Ramos (cell line): Measurements from ENCODE around the gene INSC.
"Not testable (repeated sequence)": the region's sequence is repeated elsewhere in the genome, so short reads cannot be mapped to it uniquely, and the experiment has no call there.

Experiments
- in situ Hi-C: fragments of 300-500 bp; cut with MboI; formaldehyde crosslinking; loops from one replicate; pipeline ENCODE4 v1.14.3; 2022; ENCODE audit warnings: low sequenced_read_pairs; ENCODE audit not compliant: unreplicated experiment

INSC gene

GRCh38 chr11:15114501-15115475 is at the start of gene INSC:
INSC (plus strand) TSS chr11:15114923; CDS start chr11:15149175, 34,252 bp downstream.
- in situ Hi-C loops = no loop called here

- in situ Hi-C loops = not testable (repeated sequence)
Measured at GRCh38 chr11:15069751-15070150, 45.0 kb upstream of the INSC start.

GRCh38 chr11:15071556-15072255 is 43.0 kb upstream of the INSC start:
- in situ Hi-C loops = no loop called here

DNA sequence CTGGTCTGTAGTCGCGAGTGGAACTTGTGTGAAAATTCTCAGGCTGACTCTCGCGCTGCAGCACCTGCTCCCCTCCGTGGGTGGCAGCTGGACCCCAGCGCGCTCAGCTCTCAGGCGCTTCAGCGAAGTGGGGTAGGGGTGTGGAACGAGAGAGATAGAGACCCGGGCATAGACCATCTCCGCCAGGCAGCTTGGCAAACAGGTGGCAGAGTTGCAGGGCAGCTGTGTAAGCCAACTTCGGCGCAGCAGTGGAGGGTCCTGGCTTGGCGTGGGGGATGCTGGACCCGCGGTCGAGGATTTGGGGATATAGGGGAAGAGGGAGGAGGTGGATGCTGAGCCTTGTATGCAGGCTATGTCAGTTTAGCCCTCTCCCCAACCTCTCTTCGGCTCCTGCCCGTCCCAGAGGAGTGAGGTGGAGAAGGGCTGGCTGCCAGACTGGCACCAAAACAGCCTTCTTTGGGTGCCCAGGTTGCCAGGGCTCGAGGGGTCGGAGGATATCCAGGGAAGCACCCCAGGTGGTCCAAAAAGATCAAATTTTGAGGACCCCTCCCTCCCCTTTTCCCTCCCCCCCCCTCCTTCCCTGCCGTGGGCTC is 42.1 kb upstream of the INSC start:
- in situ Hi-C loops = no loop called here

GRCh38 chr11:15073361-15074205 is 41.1 kb upstream of the INSC start, which contains the start of gene CALCB:
CALCB (plus strand) TSS chr11:15073593; CDS start chr11:15074719, 1,126 bp downstream.
- in situ Hi-C loops = no loop called here

- in situ Hi-C loops = no loop called here
Measured at GRCh38 chr11:15074206-15075161, 40.2 kb upstream of the INSC start.

DNA sequence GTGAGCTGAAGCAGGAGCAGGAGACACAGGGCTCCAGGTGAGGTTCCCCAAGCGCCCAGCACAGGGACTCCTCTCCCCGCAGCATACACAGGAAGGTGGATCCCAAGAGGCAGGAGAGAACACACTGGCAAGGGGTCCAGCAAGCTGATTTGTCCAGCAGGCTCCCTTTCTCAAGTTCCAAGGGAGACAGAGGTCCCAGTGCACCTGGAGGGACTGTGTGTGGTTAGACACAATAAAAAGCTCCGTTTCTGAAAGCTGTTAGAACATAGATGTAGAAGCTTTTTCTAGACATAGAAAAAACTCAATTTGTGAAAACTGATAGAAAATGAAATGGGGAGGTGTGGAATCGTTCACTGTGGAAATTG is 39.6 kb upstream of the INSC start:
- in situ Hi-C loops = no loop called here

GRCh38 chr11:15091175-15091574 is 23.5 kb upstream of the INSC start:
- in situ Hi-C loops = no loop called here

- in situ Hi-C loops = no loop called here
Measured at GRCh38 chr11:15091625-15092024, 23.1 kb upstream of the INSC start.

DNA sequence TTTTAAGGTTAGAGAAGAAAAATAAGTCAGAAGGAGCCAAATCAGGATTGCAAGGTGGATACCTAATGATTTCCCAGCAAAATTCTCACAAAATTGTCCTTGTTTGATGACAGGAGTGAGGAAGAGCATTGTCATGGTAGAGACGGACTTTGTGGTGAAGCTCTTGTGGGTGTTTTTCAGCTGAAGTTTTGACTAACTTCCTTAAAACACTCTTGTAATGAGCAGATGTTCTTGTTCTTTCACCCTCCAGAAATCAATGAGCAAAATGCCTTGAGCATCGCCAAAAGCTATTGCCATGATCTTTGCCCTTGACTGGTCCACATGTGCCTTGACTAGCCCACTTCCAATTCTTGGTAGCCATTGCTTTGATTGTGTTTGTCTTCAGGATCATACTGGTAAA is 21.3 kb upstream of the INSC start:
- in situ Hi-C loops = no loop called here

GRCh38 chr11:15095736-15096228 is 18.9 kb upstream of the INSC start:
- in situ Hi-C loops = no loop called here

DNA sequence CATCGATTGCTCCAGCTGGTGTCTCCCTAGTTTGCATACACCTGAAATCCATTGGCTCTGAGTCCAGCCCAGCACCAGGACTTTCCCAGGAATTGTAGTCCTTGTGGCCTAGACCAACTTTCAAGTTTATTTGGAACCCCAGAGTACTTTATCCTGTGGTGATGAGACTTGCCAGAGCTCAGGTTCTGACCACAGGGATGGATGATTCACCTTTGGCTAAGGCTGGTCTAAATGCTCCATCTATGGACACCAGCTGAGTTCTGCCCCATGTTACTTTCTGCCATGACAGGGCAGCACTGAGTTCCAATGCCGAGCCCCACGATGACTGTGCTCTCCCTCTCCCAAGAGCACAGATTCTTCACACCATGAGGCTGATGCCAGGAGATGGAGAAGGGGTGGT is 17.3 kb upstream of the INSC start:
- in situ Hi-C loops = no loop called here

- in situ Hi-C loops = no loop called here
Measured at GRCh38 chr11:15099267-15099666, 15.5 kb upstream of the INSC start.

GRCh38 chr11:15101072-15101709 is 13.5 kb upstream of the INSC start:
- in situ Hi-C loops = loop anchor here (10.0 kb wide), 1 partner anchor 94 kb away; no protein-coding TSS in a partner anchor

GRCh38 chr11:15104166-15104565 is 10.6 kb upstream of the INSC start:
- in situ Hi-C loops = loop anchor here (10.0 kb wide), 1 partner anchor 91 kb away; no protein-coding TSS in a partner anchor

DNA sequence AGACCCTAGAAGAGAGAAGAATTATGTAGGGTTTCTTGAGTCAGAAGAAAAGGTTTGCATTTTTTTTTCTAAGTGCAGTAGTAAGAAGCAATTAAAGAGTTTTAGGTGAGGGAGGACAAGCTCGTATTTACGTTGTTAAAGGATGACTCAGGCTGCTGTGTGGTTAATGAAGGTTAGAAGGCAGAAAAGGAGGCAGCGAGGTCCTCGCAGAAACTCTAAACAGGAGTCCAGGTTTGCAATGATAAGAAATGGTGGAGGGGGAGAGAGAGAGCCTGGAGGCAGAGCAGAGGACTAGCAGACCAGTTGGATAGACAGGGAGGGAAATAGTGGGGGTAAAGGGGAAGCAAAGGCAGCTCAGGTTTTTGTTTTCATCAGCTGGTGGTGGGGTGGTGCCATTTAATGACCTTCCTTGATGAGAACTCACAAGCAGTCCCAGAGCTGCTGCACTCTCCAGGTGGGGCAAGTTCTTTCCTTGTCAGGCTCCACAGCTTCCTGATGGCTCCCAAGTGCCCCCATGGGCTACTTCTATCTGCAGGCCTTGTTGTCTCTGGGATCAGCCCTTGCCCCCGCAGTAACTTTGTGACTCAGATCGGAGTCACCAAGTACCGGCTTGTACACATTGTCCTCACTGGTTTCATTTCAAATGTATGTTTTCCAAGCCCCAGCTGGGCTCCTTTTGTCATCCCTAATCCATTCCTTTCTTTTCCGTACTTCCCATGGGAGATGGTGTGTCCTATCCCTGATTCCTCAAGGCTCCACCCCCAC is 8.3 kb upstream of the INSC start:
- in situ Hi-C loops = loop anchor here (10.0 kb wide), 1 partner anchor 88 kb away; no protein-coding TSS in a partner anchor
